HG03342 (cell line): Measurements from ENCODE around the gene SKAP2.
A peak's percentile ranks its signal among the peaks of the same experiment; 100 is the strongest.

ENCODE experiments used
- ATAC-seq: cut with Tn5 transposase; IDR thresholded peaks from one replicate; pipeline ENCODE4 v1.9.1; 2021; ENCODE audit warnings: mild to moderate bottlenecking, moderate library complexity; ENCODE audit not compliant: unreplicated experiment

The SKAP2 gene

GRCh38 chr7:26864309-26865093 lies at the start of gene SKAP2:
Gene SKAP2 (minus strand): TSS chr7:26864590. CDS start chr7:26864429, 161 bp downstream.
- ATAC-seq: peak; percentile 89

GRCh38 chr7:26912933-26913536 lies 48.6 kb upstream of the SKAP2 start:
- ATAC-seq: no peak

GRCh38 chr7:26912338-26912737 lies 47.9 kb upstream of the SKAP2 start:
- no peak for ATAC-seq

GRCh38 chr7:26910221-26910620 lies 45.8 kb upstream of the SKAP2 start:
- no peak for ATAC-seq

GRCh38 chr7:26900251-26900650 lies 35.9 kb upstream of the SKAP2 start:
- ATAC-seq: no peak

DNA sequence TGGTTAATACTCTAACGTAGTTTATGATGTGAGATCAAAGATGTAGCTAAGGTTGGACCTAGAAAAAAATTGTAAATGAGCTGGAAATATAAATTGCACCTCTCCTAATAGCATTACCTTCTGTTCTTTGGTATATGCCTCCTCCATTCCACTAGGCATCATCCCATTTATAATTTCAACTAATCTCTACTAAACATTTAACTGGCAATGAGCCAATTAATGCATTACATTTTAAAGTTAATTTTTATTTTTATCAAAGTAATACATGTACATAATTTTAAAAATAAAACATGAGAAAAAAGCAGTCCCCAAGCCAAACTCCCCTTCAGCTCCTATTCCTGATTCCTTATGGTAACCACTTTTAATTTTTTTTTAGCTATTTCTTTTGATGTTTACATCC lies 35.1 kb upstream of the SKAP2 start:
- no peak for ATAC-seq

DNA sequence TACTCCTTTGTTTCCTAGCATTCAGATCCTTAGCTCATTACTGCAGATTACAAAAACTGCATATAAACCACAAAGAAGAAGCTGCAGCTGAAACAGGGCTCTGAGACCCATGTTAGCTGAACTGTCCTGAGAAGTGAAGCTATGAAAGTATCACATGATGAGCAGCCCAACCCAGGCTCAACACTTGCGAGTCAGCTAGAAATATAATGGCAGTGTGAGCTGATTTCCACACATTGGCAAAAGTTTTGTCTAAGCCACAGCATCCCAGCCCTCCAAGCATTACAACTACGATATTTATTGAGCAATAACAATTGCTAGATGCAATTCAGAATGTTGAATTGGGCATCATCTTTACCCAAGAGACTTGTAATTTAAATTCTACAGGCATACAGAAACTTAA lies 34.5 kb upstream of the SKAP2 start:
- ATAC-seq: no peak

DNA sequence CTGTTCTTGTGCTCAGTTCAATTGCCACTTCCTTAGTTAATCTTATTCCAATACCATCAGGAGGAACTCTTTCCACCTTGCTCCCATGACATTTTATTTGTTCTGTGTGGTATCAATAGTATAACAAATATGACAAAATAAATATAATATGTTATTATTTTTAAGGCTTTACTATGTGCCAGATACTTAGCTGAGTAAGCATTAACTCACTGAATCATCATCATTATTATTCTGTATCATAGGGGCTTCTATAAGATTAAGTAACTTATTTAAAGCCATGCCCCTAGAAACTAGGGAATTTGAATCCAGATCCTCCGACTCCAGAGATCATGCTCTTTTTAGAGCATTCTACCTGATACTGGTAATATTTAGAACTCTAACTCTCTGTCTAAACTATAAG lies 33.5 kb upstream of the SKAP2 start:
- ATAC-seq: no peak

GRCh38 chr7:26891400-26892350 lies 27.3 kb upstream of the SKAP2 start:
- ATAC-seq: peak; percentile 57

DNA sequence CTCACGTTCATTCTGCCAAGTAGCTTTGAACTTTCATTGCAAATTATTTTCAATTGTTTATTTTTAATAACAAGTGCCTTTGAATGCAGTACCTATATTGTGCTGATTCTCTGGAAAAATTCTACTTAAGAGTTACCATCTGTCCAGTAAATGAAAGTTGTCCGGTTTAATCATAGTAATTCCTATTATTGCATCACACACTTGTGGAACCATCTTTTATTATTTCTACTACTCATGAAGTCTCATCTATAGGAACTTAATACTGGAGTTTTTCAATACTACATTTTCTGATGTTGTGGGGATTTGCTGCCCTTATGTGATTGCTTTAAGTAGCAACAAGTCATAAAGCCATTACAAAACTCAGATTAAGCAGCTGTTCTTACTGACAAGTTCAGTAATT lies 16.5 kb upstream of the SKAP2 start:
- ATAC-seq: no peak

DNA sequence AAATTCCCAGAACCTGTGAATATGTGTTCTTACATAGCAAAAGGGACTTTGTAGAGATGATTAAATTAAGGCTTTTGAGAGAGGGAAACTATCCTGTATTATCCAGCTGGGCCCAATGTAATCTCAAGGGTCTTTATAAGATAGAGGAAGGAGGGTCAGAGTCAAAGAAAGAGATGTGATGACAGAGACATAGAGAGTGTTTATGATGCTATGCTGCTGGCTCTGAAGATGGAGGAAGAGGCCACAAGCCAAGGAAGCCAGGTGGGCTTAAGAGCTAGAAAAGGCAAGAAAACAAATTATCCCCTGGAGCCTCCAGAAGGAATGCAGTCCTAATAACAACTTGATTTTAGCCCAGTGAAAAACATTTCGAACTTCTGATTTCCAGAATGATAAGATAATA lies 15.3 kb upstream of the SKAP2 start:
- ATAC-seq: no peak

DNA sequence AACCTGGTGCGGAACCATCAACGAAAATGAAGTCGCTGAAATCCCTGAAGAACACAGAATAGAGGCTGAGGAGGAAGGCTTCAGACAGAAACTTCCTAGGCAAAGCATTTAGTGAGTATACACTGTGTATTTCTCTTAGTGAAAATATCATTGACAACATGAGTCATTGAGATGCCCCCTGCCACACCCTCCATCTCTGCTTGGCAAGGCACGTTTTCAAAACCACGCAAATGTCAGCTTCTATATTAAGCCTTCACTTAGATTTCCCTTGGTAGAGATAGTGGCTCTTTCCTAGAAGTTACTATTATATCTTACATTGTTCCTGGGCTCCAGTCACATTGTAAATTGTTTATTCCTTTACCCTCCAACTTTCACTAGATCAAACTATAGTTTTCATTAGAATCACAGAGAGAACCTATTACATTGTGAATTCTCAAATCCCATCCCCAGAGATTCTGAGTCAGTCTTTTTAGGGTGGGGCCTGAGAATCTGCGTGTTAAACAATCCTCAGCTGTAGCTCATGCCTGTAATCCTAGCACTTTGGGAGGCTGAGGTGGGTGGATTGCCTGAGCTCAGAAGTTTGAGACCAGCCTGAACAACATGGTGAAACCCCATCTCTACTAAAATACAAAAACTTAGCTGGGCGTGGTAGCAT lies 4.6 kb upstream of the SKAP2 start:
- no peak for ATAC-seq

GRCh38 chr7:26865094-26865388 lies 651 bp upstream of the SKAP2 start:
- ATAC-seq: peak; percentile 40

DNA sequence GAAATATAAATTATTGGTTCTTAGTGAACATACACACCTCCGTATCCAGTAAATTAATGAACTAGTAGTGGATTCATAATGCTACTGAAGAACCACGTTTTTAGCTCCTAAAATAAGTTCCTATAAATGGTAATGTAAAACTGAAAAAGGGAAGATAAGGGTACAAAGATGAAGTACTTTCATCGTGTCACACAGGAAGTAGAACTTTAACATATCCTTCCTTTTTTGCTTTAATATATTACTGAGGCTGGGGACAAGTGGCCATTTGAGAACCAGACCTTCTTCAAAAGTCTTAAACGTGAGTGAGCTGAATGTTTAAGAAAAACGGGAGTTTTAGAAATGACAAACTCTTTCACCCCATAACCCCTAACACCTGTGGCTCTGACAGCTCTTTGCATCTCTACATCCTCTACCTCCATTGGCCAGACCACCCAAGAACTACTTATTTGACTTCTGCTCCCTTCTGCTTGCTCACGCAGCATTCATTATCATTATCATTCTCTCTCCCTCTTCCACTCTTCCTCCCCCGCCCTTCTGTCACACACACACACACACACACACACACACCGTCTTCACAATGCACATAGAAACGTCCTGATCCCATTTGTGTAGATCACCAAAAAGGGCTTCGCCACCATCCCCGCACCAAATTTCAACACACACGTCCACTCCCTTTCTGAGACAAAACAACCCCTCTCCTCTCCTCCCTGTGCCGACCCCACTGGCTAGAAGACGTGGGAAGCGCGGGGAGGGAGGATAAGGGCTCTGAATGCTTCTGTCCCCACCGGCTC lies 677 bp downstream of the SKAP2 start:
- peak; percentile 33 for ATAC-seq

DNA sequence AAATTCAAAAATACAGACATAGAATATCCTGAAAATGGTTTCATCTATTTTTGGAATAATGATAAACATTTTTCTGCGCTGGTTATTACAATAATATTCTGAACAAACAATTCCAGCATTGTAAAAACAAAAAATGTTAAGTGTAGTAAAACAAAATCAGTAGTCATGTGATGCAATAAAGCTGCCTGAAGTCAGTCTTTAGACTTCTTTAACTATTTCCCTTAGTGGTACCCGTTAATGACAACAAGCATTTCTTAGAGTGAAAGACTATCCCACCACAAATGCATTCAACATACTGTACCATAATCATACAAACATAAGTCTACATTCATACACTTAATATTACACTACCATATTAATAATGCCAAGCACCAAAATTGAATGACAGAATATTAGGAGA lies 1.6 kb downstream of the SKAP2 start:
- ATAC-seq: no peak

- ATAC-seq: no peak
Measured at GRCh38 chr7:26861050-26861449, 3.3 kb downstream of the SKAP2 start.

DNA sequence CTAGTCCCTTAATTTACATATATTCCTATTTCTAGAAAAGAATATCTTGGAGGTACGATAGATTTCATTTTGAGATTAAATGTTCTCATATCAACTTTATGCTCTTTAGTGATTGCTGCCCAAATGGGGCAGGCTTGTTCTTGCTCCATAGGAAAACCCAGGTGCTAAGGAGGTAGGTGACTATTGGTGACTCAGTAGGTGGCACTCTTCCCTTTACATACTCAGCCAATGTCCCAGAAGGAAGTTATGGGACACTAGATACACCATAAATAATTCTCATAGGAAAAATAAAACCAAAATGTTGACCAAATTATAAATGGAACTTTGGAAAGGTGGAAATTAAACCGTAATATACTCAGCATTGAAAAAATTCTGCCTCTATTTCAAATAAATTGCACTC lies 4.0 kb downstream of the SKAP2 start:
- ATAC-seq: no peak

DNA sequence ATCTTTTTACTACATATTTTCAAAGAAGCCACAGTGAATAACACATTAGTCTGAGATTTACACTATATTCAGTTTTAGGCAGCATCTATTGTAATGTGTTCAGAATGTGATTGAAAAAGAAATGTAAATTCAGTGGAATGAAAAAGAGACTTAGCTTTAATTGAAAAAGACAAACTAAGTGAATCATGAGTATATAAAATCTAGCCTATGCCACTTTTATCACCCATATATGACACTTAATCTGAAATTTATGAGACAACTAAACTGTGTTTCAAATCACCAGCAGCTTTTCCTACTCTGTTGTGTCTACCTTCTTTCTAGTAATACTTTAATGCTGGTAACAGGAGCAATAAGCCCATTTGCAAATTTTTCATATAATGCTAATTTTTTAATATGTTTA lies 4.7 kb downstream of the SKAP2 start:
- ATAC-seq: no peak

GRCh38 chr7:26858735-26859134 lies 5.7 kb downstream of the SKAP2 start:
- no peak for ATAC-seq

GRCh38 chr7:26858241-26858715 lies 6.1 kb downstream of the SKAP2 start:
- no peak for ATAC-seq
